Calu3 (cell line): ENCODE data around the gene MLXIP. TPM values are rescaled to one million over a fixed set of nuclear protein-coding genes. Genes with fewer than 3 reads are reported as not detected.

Experiments
- BruUV-seq: library from RNA; stranded (reverse); fragments of 400-500 nt; replicated peaks from 2 replicates; lab custom pipeline; 2021; lab: Mats Ljungman, UMichigan
- CTCF ChIA-PET: fragments of 300-600 bp; sonication (Branson Sonifier 250); formaldehyde crosslinking; loops from one replicate; lab custom pipeline; 2022; ENCODE audit warnings: antibody characterized with exemption; lab: Charles Lee
- DNase-seq: peaks from one replicate; pipeline ENCODE4 v3.0.0; 2022
- H3K27ac Mint-ChIP-seq: one replicate; pipeline ENCODE4 v1.8.0; 2022; ENCODE audit warnings: mixed read lengths; ENCODE audit not compliant: unreplicated experiment
- H3K27me3 Mint-ChIP-seq: one replicate; pipeline ENCODE4 v1.8.0; 2022; ENCODE audit warnings: mixed read lengths; ENCODE audit not compliant: unreplicated experiment
- H3K36me3 Mint-ChIP-seq: one replicate; pipeline ENCODE4 v1.8.0; 2022; ENCODE audit warnings: mild to moderate bottlenecking, moderate library complexity, mixed read lengths; ENCODE audit not compliant: insufficient read depth, unreplicated experiment
- H3K4me1 Mint-ChIP-seq: one replicate; pipeline ENCODE4 v1.8.0; 2022; ENCODE audit warnings: mild to moderate bottlenecking, low read depth, mixed read lengths; ENCODE audit not compliant: unreplicated experiment
- H3K4me3 Mint-ChIP-seq: one replicate; pipeline ENCODE4 v1.8.0; 2022; ENCODE audit warnings: mild to moderate bottlenecking, low read depth, moderate library complexity, mixed read lengths; ENCODE audit not compliant: unreplicated experiment
- H3K9me3 Mint-ChIP-seq: one replicate; pipeline ENCODE4 v1.8.0; 2022; ENCODE audit warnings: low read depth, mixed read lengths; ENCODE audit not compliant: unreplicated experiment
- CTCF ChIP-seq: fragments of 200-600 bp; IDR thresholded peaks from one replicate; pipeline ENCODE4 v1.8.0; 2022; ENCODE audit warnings: antibody characterized with exemption; ENCODE audit not compliant: unreplicated experiment
- intact Hi-C: fragments of 100-400 bp; cut with micrococcal nuclease; formaldehyde crosslinking; loops from one replicate; pipeline ENCODE4 v1.10.0; 2022; ENCODE audit not compliant: unreplicated experiment
- total RNA-seq: library from RNA; stranded (reverse); gene quantifications from 2 replicates; pipeline ENCODE4 v1.2.3, GENCODE V29; 2022

The MLXIP gene
- total RNA-seq, 1 experiment from 2014 or later: 55.3 TPM

DNA sequence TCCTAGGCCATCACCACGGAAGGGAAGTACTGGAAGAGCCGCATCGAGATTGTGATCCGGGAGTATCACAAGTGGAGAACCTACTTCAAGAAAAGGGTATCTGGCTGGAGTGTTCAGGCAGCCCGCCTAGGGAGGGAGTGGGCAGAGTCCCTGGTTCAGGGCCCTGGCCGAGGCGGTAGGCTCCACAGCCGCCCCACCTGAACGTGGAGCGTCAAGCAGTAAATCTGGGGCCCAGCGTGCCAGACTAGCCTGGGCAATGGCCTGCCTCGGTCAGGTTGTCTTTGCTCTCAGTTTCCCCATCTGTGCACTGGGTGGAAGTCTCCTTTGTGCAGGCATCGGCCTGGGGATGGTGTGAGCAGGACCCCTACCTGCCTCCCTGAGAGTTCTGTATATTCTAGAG is 50.6 kb downstream of the MLXIP start:
- Mint-ChIP-seq H3K4me1 (peaks cover 7% of the 10 kb centered on the region), H3K27me3 (no peaks in the 10 kb centered on the region), H3K27ac (no peak overlapping the region), H3K9me3 (no peaks in the 10 kb centered on the region), H3K4me3 (no peak overlapping the region), H3K36me3 (peaks cover 25% of the 10 kb centered on the region)
- TF ChIP-seq CTCF: no peak
- intact Hi-C loops: no loop called here
- CTCF ChIA-PET: no interaction called here
- no TSS peak for BruUV-seq
- DNase-seq: no peak

GRCh38 chr12:122130150-122130549 is 51.6 kb downstream of the MLXIP start:
- Mint-ChIP-seq H3K27me3 (no peaks in the 10 kb centered on the region), H3K27ac (no peak overlapping the region), H3K4me3 (no peak overlapping the region), H3K36me3 (peaks cover 25% of the 10 kb centered on the region), H3K4me1 (peaks cover 7% of the 10 kb centered on the region), H3K9me3 (no peaks in the 10 kb centered on the region)
- no peak for TF ChIP-seq CTCF
- peak; percentile 58 for DNase-seq
- CTCF ChIA-PET: interaction anchor here (1.2 to 2.1 kb wide), 5 partner anchors 32 to 90 kb away, joined by 4 to 12 read pairs (median 6); no protein-coding TSS in a partner anchor
- no TSS peak for BruUV-seq
- intact Hi-C loops: no loop called here

DNA sequence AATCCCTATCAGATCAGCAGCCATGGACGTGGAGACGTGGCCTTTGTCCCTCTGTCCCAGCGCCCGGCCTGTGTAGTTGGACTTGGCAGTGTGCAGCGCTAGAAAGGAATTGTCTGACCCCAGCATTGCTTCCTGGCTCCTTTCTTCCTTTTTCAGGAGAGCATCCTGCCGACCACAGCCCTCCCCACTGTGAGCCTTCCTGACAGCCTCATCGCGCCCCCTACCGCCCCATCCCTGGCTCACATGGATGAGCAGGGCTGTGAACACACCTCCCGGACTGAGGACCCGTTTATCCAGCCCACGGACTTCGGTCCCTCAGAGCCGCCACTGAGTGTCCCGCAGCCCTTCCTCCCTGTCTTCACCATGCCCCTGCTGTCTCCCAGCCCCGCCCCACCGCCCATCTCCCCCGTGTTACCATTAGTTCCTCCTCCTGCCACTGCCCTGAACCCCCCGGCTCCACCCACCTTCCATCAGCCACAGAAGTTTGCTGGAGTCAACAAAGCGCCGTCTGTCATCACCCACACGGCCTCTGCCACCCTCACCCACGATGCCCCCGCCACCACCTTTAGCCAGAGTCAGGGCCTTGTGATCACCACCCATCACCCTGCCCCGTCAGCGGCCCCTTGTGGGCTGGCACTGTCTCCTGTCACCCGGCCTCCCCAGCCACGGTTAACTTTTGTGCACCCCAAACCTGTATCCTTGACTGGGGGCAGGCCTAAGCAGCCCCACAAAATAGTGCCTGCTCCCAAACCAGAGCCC is 54.8 kb downstream of the MLXIP start:
- H3K27me3 Mint-ChIP-seq: no peaks in the 10 kb centered on the region
- no peak overlapping the region for H3K4me3 Mint-ChIP-seq
- peaks cover 25% of the 10 kb centered on the region for H3K36me3 Mint-ChIP-seq
- no TSS peak for BruUV-seq
- CTCF ChIA-PET: interaction anchor here (0.5 kb wide), 1 partner anchor 18 kb away, joined by 3 read pairs; no protein-coding TSS in a partner anchor
- H3K4me1 Mint-ChIP-seq: no peaks in the 10 kb centered on the region
- no peak for DNase-seq
- intact Hi-C loops: no loop called here
- no peaks in the 10 kb centered on the region for H3K9me3 Mint-ChIP-seq
- no peak overlapping the region for H3K27ac Mint-ChIP-seq
- no peak for TF ChIP-seq CTCF

- no peak for TF ChIP-seq CTCF
- Mint-ChIP-seq H3K4me3 (no peak overlapping the region), H3K27ac (no peak overlapping the region), H3K9me3 (no peaks in the 10 kb centered on the region), H3K4me1 (no peaks in the 10 kb centered on the region), H3K27me3 (no peaks in the 10 kb centered on the region), H3K36me3 (peaks cover 25% of the 10 kb centered on the region)
- intact Hi-C loops: no loop called here
- DNase-seq: no peak
- CTCF ChIA-PET: interaction anchor here (0.7 kb wide), 1 partner anchor 12 kb away, joined by 3 read pairs; no protein-coding TSS in a partner anchor
- BruUV-seq: no TSS peak
These were observed 57.0 kb downstream of the MLXIP start for GRCh38 chr12:122135437-122136031.
